NCI-H226 (cell line): ENCODE measurements around the gene FOXN3.

Source experiments
- DNase-seq: peaks from one replicate; pipeline ENCODE4 v3.0.0-alpha.2; 2015

Gene FOXN3

GRCh38 chr14:89325959-89326358 is 91.1 kb downstream of the FOXN3 start:
- DNase-seq: no peak

GRCh38 chr14:89325299-89325883 is 91.6 kb downstream of the FOXN3 start:
- DNase-seq: no peak

- DNase-seq: no peak
These were observed 92.3 kb downstream of the FOXN3 start for GRCh38 chr14:89324501-89325298.

GRCh38 chr14:89320381-89321000 is 96.5 kb downstream of the FOXN3 start:
- peak; percentile 47 for DNase-seq

- DNase-seq: no peak
These were observed 97.3 kb downstream of the FOXN3 start for GRCh38 chr14:89319687-89320086.

- DNase-seq: no peak
These were observed 99.9 kb downstream of the FOXN3 start for GRCh38 chr14:89317051-89317691.

- DNase-seq: no peak
These were observed 101.3 kb downstream of the FOXN3 start for GRCh38 chr14:89315493-89316470.

- no peak for DNase-seq
These were observed 102.8 kb downstream of the FOXN3 start for GRCh38 chr14:89314274-89314673.

- no peak for DNase-seq
These were observed 104.1 kb downstream of the FOXN3 start for GRCh38 chr14:89312932-89313331.

GRCh38 chr14:89310211-89310610 is 106.8 kb downstream of the FOXN3 start:
- DNase-seq: no peak

GRCh38 chr14:89309670-89310177 is 107.3 kb downstream of the FOXN3 start:
- DNase-seq: no peak

GRCh38 chr14:89308232-89308959 is 108.6 kb downstream of the FOXN3 start:
- no peak for DNase-seq

- no peak for DNase-seq
These were observed 109.6 kb downstream of the FOXN3 start for GRCh38 chr14:89307409-89307808.

- peak; percentile 3 for DNase-seq
These were observed 111.9 kb downstream of the FOXN3 start for GRCh38 chr14:89304972-89305703.

GRCh38 chr14:89304561-89304960 is 112.5 kb downstream of the FOXN3 start:
- no peak for DNase-seq

- no peak for DNase-seq
These were observed 113.3 kb downstream of the FOXN3 start for GRCh38 chr14:89303456-89304435.

GRCh38 chr14:89302396-89302950 is 114.6 kb downstream of the FOXN3 start:
- no peak for DNase-seq

GRCh38 chr14:89299587-89299986 is 117.4 kb downstream of the FOXN3 start:
- no peak for DNase-seq
